Vagina (tissue), 2 donors: ENCODE results near the gene ATP1B3. TPM values are rescaled to one million over a fixed set of nuclear protein-coding genes. Genes with fewer than 3 reads are reported as not detected.

Source experiments
- DNase-seq, 2 donors: peaks; one replicate each; pipeline ENCODE4 v3.0.0-alpha.2; 2017; ENCODE audit errors: extremely low spot score in 2 of 2
- H3K27ac ChIP-seq: fragments of 200-600 bp; sonication (generic); one replicate; pipeline ENCODE4 v1.5.1; 2019
- H3K27me3 ChIP-seq: fragments of 200-600 bp; sonication (generic); one replicate; pipeline ENCODE4 v1.5.1; 2019
- H3K36me3 ChIP-seq, 2 donors: fragments of 200-600 bp; sonication (generic); one replicate each; pipeline ENCODE4 v1.5.1; 2017 to 2019
- H3K4me1 ChIP-seq: fragments of 200-600 bp; sonication (generic); one replicate; pipeline ENCODE4 v1.5.1; 2019
- H3K4me3 ChIP-seq, 2 donors: fragments of 200-600 bp; sonication (generic); 1 replicate in 1 of 2; 2 replicates in 1 of 2; pipeline ENCODE4 v1.5.1; 2016 to 2019
- H3K9me3 ChIP-seq: fragments of 200-600 bp; sonication (generic); one replicate; pipeline ENCODE4 v1.5.1; 2019
- CTCF ChIP-seq, 3 experiments: fragments of 450-650 bp in 2 of 3; fragments of 200-600 bp in 1 of 3; sonication (generic) in 1 of 3; IDR thresholded peaks; one replicate each; pipeline ENCODE4 v1.5.1; 2017 to 2019; ENCODE audit warnings: antibody characterized with exemption in 3 of 3, mild to moderate bottlenecking in 2 of 3, moderate library complexity in 2 of 3
- POLR2A ChIP-seq, 2 donors: fragments of 450-650 bp; IDR thresholded peaks; one replicate each; pipeline ENCODE4 v1.6.1; 2017; ENCODE audit warnings: antibody characterized with exemption in 2 of 2, mild to moderate bottlenecking in 2 of 2, moderate library complexity in 2 of 2
- POLR2AphosphoS5 ChIP-seq, 2 donors: sonication (generic); formaldehyde crosslinking; IDR thresholded peaks; one replicate each; pipeline ENCODE4 v1.9.0; 2017; ENCODE audit warnings: antibody characterized with exemption in 2 of 2, mild to moderate bottlenecking in 2 of 2, low read depth in 1 of 2; ENCODE audit not compliant: insufficient read depth in 1 of 2
- intact Hi-C: fragments of 100-400 bp; cut with DNase I; formaldehyde crosslinking; loops from one replicate; pipeline ENCODE4 v1.15.1; 2023
- total RNA-seq: library from RNA; depleted of rRNA; stranded (reverse); fragments of >200 nt; gene quantifications from one replicate; pipeline ENCODE4 v1.2.3, GENCODE V29; 2016

Gene ATP1B3
- total RNA-seq, 1 donor from 2014 or later, result 88.1 TPM

DNA sequence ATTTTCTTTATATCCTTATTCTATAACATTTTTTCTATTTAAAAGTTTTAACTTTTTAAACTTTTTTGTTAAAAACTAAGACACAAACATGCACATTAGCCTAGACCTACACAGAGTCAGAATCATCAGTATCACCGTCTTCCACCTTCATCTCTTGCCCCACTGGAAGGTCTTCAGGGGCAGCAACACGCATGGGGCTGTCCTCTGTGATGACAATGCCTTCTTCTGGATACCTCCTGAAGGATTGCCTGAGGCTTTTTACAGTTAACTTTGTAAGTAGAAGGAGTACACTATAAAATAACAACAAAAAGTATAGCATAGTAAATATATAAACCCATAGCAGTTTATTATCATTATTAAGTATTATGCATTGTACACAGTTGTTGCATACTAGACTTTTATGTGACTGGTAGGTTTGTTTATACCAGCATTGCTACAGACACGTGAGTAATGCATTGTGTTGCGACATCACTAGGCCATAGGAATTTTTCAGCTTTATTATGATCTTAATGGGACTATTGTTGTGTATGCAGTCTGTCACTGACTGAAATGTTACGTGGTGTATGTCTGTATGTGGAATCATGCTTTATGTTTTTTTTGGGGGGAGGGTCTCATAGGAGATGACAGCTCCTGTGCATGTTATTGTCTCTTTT lies 18.2 kb downstream of the ATP1B3 start:
- TF ChIP-seq POLR2A (IDR thresholded peaks at IDR 0.05) (no peak), POLR2AphosphoS5 (IDR thresholded peaks at IDR 0.05; ENCODE audit: insufficient read depth in 1 of 2, low read depth in 1 of 2) (peak in 1 of 2 donors; percentile 64)
- Histone ChIP-seq H3K4me1 (peaks cover 9% of the 10 kb centered on the region), H3K36me3 (no peaks in the 10 kb centered on the region), H3K9me3 (no peaks in the 10 kb centered on the region), H3K4me3 (no peak overlapping the region), H3K27ac (peak overlapping the region; percentile 9), H3K27me3 (no peaks in the 10 kb centered on the region)
- intact Hi-C loops, result no loop called here
- DNase-seq, result no peak

GRCh38 chr3:141895731-141896130 lies 19.3 kb downstream of the ATP1B3 start:
- no peak for DNase-seq
- intact Hi-C loops, result no loop called here

DNA sequence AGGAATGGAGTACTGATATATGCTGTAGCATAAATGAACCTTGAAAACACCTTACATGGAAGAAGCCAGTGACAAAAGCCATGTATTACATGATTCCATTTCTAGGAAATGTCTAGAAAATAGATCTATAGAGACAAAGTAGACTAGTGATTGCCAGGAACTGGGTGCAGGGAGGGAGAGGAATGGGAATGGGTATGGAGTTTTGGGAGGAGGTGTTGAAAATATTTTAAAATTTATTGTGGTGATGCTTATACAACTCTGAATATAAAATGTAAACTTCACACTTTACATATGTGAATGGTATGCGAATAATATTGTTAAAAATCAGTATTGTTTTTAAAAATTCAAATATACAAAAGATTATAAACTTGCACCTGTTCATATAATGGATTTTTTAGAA lies 22.5 kb downstream of the ATP1B3 start:
- Histone ChIP-seq H3K4me1 (no peaks in the 10 kb centered on the region), H3K27ac (no peak overlapping the region), H3K9me3 (no peaks in the 10 kb centered on the region), H3K4me3 (no peak overlapping the region), H3K36me3 (no peaks in the 10 kb centered on the region), H3K27me3 (no peaks in the 10 kb centered on the region)
- DNase-seq, result no peak
- TF ChIP-seq POLR2A (IDR thresholded peaks at IDR 0.05) (no peak), POLR2AphosphoS5 (IDR thresholded peaks at IDR 0.05; ENCODE audit: insufficient read depth in 1 of 2, low read depth in 1 of 2) (no peak), CTCF (IDR thresholded peaks at IDR 0.05) (no peak)
- intact Hi-C loops, result no loop called here

More at GRCh38 chr3:141895731-141896130, 19.3 kb downstream of the ATP1B3 start:
- Histone ChIP-seq H3K9me3 (no peaks in the 10 kb centered on the region), H3K4me3 (no peak overlapping the region), H3K27me3 (no peaks in the 10 kb centered on the region), H3K36me3 (no peaks in the 10 kb centered on the region), H3K27ac (no peak overlapping the region), H3K4me1 (peaks cover 9% of the 10 kb centered on the region)
- no peak for TF ChIP-seq CTCF (IDR thresholded peaks at IDR 0.05)

- intact Hi-C loops, result no loop called here
Observed at GRCh38 chr3:141900343-141900742, 23.9 kb downstream of the ATP1B3 start.

GRCh38 chr3:141901914-141902313 lies 25.5 kb downstream of the ATP1B3 start:
- TF ChIP-seq POLR2AphosphoS5 (IDR thresholded peaks at IDR 0.05; ENCODE audit: insufficient read depth in 1 of 2, low read depth in 1 of 2) (no peak), CTCF (IDR thresholded peaks at IDR 0.05) (no peak), POLR2A (IDR thresholded peaks at IDR 0.05) (no peak)

More at GRCh38 chr3:141900343-141900742, 23.9 kb downstream of the ATP1B3 start:
- no peaks in the 10 kb centered on the region for H3K27me3 ChIP-seq
- H3K27ac ChIP-seq, result no peak overlapping the region
- TF ChIP-seq CTCF (IDR thresholded peaks at IDR 0.05) (no peak), POLR2AphosphoS5 (IDR thresholded peaks at IDR 0.05; ENCODE audit: insufficient read depth in 1 of 2, low read depth in 1 of 2) (no peak), POLR2A (IDR thresholded peaks at IDR 0.05) (no peak)
- no peak overlapping the region for H3K4me3 ChIP-seq
- no peaks in the 10 kb centered on the region for H3K9me3 ChIP-seq
- peaks cover 0 to 5% of the 10 kb centered on the region in 2 donors for H3K36me3 ChIP-seq
- DNase-seq, result no peak
- no peaks in the 10 kb centered on the region for H3K4me1 ChIP-seq

More at GRCh38 chr3:141901914-141902313, 25.5 kb downstream of the ATP1B3 start:
- H3K27me3 ChIP-seq, result no peaks in the 10 kb centered on the region
- H3K4me3 ChIP-seq, result no peak overlapping the region
- DNase-seq, result no peak
- H3K4me1 ChIP-seq, result no peaks in the 10 kb centered on the region
- intact Hi-C loops, result no loop called here
- H3K9me3 ChIP-seq, result no peaks in the 10 kb centered on the region
- H3K36me3 ChIP-seq, result peaks cover 0 to 11% of the 10 kb centered on the region in 2 donors
- H3K27ac ChIP-seq, result no peak overlapping the region
